Erythroblast (primary cell): ENCODE data around the gene GUSB.

ENCODE experiments used
- GATA1 ChIP-seq: IDR thresholded peaks from 2 replicates; pipeline ENCODE4 v1.6.1; 2011; ENCODE audit warnings: low read depth, mild to moderate bottlenecking, control low read depth, low read length, moderate library complexity
- POLR2A ChIP-seq: IDR thresholded peaks from 2 replicates; pipeline ENCODE4 v1.6.1; 2011; ENCODE audit warnings: mild to moderate bottlenecking, low read length

DNA sequence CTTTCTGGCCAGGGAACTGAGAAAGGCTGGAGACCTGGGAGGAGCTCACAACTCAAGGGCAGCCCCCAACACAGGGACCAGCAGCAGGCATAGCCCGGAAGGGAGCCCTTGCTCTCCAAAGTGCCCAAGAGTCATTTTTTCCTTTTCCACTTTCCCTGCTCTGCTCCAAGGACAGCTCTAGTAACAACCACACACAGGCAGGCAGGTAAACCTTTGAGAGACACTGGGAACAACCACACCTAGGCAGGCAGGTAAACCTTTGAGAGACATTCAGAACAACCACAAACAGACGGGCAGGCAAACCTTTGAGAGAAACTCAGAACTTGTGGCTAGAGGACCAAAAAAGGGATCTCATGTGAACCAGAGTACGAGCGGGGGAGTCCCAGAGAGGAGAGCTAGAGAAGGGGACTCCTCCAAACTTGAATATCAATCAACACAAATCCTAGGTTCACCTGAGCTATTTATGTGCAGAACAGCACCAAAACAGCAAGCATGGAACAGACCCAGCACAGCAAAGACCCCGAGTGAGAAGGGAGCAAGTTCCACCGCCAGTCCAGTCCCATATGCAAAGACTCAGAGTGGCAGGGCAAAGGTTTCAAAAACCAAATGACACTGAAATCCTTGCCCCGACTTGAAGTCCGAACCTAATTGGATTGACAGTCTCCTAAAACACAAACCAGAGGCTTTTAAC is 33.6 kb upstream of the GUSB start:
- TF ChIP-seq POLR2A = no peak
- TF ChIP-seq GATA1 = no peak
